ENCODE data around the gene CZIB. TPM values are rescaled to one million over a fixed set of nuclear protein-coding genes. Genes with fewer than 3 reads are reported as not detected.

Gene CZIB
- total RNA-seq, 1 experiment from 2014 or later, result 67.0 TPM

DNA sequence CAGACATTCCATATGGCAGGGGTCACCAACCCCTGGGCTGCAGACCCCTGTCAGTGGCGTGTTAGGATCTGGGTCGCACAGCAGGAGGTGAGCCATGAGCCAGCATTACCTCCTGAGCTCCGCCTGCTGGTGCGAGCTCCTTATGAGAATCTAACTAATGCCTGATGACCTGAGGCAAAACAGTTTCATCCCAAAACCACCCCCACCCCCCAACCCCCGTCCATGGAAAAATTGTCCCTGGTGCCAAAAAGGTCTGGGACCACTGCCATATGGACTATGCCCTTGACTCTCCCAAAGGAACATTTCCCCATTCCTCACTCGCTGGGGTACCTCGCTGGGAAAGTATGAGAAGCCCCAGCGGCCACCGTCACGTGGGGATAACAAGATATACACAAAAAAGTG lies 30.2 kb downstream of the CZIB start:
- Mint-ChIP-seq H3K9me3 (no peaks in the 10 kb centered on the region; a peak in 1 of 5 replicates), H3K4me3 (no peak overlapping the region), H3K36me3 (ENCODE audit: insufficient read depth in 1 of 3, low read depth in 3 of 3) (no peaks in the 10 kb centered on the region), H3K4me1 (peaks cover 9 to 14% of the 10 kb centered on the region in 2 experiments), H3K27me3 (ENCODE audit: low read depth) (peaks cover 6% of the 10 kb centered on the region), H3K27ac (no peak overlapping the region)
- H2AFZ ChIP-seq (ENCODE audit: low read length), result no peak overlapping the region
- H3K18ac ChIP-seq (ENCODE audit: insufficient read length, low read depth, low read length), result no peak overlapping the region
- WGBS (ENCODE audit: extremely low coverage, insufficient read length, low lambda C conversion rate), result no CpG with 5 or more reads among the region's 10 CpGs
- H2BK120ac ChIP-seq (ENCODE audit: low read depth, low read length, poor library complexity, severe bottlenecking), result no peak overlapping the region
- no peaks in the 10 kb centered on the region for H3K79me1 ChIP-seq (ENCODE audit: insufficient read depth, low read depth, low read length, poor library complexity, severe bottlenecking)
- H3K56ac ChIP-seq (ENCODE audit: insufficient read length, low read depth, low read length), result no peak overlapping the region
- H3K4me2 ChIP-seq (ENCODE audit: insufficient read depth, insufficient read length, low read length), result no peak overlapping the region
- no peak overlapping the region for H2BK5ac ChIP-seq (ENCODE audit: insufficient read length, low read length)
- H4K91ac ChIP-seq (ENCODE audit: insufficient read length, low read depth, low read length), result no peak overlapping the region
- no peak for DNase-seq
- H3K9ac ChIP-seq (ENCODE audit: extremely low read depth, insufficient read length, low read length), result no peak overlapping the region
- no peaks in the 10 kb centered on the region for H4K20me1 ChIP-seq (ENCODE audit: control insufficient read depth, insufficient read depth, insufficient read length)
- H3K14ac ChIP-seq (ENCODE audit: insufficient read depth, low read length), result no peak overlapping the region
- no peaks in the 10 kb centered on the region for H3K23me2 ChIP-seq (ENCODE audit: insufficient read length, low read depth, low read length, poor library complexity, severe bottlenecking)
- H3K4me1 ChIP-seq (ENCODE audit: insufficient read depth, low read length), result no peaks in the 10 kb centered on the region
- H3K79me2 ChIP-seq (ENCODE audit: insufficient read depth, low read length), result no peaks in the 10 kb centered on the region
- H2BK12ac ChIP-seq (ENCODE audit: insufficient read length, low read depth, low read length), result no peak overlapping the region
- no peak overlapping the region for H4K5ac ChIP-seq (ENCODE audit: insufficient read length, low read depth, low read length)
- H3K9me3 ChIP-seq (ENCODE audit: control insufficient read depth, low read depth, low read length), result no peaks in the 10 kb centered on the region
- H2BK15ac ChIP-seq (ENCODE audit: low read depth, low read length), result no peak overlapping the region
- H4K8ac ChIP-seq (replicated peaks; ENCODE audit: insufficient read length, low read depth, low read length), result no peak overlapping the region
- TF ChIP-seq, protein P1, sequence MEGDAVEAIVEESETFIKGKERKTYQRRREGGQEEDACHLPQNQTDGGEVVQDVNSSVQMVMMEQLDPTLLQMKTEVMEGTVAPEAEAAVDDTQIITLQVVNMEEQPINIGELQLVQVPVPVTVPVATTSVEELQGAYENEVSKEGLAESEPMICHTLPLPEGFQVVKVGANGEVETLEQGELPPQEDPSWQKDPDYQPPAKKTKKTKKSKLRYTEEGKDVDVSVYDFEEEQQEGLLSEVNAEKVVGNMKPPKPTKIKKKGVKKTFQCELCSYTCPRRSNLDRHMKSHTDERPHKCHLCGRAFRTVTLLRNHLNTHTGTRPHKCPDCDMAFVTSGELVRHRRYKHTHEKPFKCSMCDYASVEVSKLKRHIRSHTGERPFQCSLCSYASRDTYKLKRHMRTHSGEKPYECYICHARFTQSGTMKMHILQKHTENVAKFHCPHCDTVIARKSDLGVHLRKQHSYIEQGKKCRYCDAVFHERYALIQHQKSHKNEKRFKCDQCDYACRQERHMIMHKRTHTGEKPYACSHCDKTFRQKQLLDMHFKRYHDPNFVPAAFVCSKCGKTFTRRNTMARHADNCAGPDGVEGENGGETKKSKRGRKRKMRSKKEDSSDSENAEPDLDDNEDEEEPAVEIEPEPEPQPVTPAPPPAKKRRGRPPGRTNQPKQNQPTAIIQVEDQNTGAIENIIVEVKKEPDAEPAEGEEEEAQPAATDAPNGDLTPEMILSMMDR (conservative IDR thresholded peaks at IDR 0.05), result peak; percentile 51
- H2BK20ac ChIP-seq (ENCODE audit: low read depth, low read length, poor library complexity, severe bottlenecking), result no peak overlapping the region
- H3K4ac ChIP-seq (ENCODE audit: low read depth, low read length), result no peak overlapping the region
- no peak overlapping the region for H3K23ac ChIP-seq (ENCODE audit: insufficient read length, low read depth, low read length)
- no peak overlapping the region for H2AK5ac ChIP-seq (ENCODE audit: insufficient read length, low read length)
- H3K27ac ChIP-seq (ENCODE audit: insufficient read length, low read depth, low read length), result no peak overlapping the region
- H3K27me3 ChIP-seq (ENCODE audit: insufficient read depth, low read length), result no peaks in the 10 kb centered on the region
- no peak overlapping the region for H3T11ph ChIP-seq (ENCODE audit: low read length)
